ENCODE measurements around the gene DHRS12.
"Not testable (repeated sequence)": the region's sequence is repeated elsewhere in the genome, so short reads cannot be mapped to it uniquely, and the experiment has no call there.

The DHRS12 gene

GRCh38 chr13:51827254-51827653 lies 23.3 kb upstream of the DHRS12 start:
- no peak for DNase-seq

- DNase-seq, result no peak
These were observed 22.6 kb upstream of the DHRS12 start for GRCh38 chr13:51826606-51827005.

GRCh38 chr13:51825681-51826254 lies 21.8 kb upstream of the DHRS12 start:
- DNase-seq, result peak; percentile 32

DNA sequence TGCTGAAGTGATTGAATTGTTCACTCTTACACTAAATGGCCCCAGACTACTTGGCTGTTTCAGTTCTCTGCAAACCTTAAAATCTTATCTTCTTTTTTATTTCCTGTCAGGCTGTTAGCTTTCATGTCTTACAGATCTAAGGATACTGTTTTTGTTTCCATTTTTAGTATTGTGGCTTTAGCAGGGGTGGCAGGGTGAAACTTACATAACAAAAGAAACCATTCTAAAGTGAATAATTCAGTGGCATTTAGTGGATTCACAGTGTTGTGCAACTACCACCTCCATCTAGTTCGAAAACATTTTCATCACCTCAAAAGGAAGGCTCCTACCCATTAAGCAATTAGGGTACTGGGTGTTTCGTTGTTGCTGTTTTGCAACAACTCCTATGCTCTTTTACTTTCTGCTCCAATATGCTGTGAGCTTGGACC lies 21.2 kb upstream of the DHRS12 start:
- peak; percentile 78 for DNase-seq

GRCh38 chr13:51824712-51825111 lies 20.7 kb upstream of the DHRS12 start:
- DNase-seq, result not testable (repeated sequence)

DNA sequence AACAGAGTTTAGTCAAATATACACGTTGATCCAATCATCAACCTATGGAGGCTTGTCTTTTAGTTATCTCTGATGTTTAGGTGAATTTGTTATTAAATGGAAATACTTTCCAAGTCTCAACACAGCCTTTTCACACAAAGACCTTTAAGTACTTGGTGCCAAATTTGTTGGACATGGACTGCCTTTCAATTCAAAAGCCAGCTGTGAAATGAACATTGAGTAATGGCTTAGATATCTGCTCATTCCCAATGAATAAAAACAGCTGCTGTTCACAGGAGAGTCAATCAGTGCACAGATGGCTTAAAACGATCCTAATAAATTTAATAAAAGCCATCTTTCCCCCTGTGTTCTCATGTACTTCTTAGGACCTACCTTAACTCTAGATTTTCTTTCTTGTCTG lies 19.9 kb upstream of the DHRS12 start:
- DNase-seq, result no peak

DNA sequence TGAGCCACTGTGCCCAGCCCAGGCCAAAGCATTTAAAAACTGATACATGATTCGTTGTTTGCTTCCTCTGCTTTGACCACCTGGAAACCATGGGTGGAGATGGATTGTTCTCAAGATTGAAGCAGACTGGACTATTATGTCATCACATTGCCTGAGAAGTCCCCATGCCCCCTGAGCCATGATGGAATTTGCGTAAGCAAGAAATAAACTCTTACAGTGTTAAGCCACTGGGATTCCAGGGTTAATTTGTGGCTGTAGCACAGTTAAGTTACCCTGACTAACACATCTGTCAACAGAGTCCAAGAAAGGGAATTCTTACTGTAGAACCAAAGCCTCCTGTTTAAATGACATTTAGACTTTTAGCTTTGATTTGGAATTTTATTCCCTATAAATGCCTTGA lies 19.4 kb upstream of the DHRS12 start:
- DNase-seq, result no peak

DNA sequence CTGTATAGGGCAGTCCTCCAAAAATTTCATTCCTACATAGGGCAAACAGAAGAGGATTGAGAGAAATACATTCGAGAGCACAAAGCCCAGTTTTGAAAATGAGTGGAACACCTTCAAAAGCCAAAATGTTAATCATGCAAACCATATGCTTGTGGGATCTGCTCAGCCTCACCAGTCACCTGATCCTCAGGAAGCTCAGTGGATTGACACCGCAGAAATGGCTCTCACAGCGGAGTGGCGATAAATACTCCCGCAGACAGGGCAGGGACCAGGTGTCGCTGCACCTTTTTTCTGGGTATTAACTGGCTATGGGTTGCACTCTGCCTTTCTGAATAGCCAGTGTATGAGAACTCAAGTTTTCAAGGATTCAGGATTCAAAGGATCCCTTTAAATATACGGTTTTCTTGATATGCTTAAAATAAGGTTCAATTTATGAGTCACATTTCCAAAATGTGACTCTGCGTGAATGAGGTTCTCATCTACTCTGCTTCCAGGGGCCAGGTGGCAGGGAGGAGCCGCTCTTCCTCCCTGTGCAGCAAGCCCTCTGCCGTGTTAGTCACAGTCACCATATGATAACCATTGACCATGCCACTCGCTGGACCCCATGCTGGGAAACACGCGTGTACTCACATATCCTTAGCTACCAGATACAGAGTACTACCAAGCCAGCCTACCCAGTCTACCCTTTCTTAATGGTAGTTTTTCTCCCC lies 18.3 kb upstream of the DHRS12 start:
- DNase-seq, result peak; percentile 49

GRCh38 chr13:51821606-51822005 lies 17.6 kb upstream of the DHRS12 start:
- DNase-seq, result peak; percentile 60

DNA sequence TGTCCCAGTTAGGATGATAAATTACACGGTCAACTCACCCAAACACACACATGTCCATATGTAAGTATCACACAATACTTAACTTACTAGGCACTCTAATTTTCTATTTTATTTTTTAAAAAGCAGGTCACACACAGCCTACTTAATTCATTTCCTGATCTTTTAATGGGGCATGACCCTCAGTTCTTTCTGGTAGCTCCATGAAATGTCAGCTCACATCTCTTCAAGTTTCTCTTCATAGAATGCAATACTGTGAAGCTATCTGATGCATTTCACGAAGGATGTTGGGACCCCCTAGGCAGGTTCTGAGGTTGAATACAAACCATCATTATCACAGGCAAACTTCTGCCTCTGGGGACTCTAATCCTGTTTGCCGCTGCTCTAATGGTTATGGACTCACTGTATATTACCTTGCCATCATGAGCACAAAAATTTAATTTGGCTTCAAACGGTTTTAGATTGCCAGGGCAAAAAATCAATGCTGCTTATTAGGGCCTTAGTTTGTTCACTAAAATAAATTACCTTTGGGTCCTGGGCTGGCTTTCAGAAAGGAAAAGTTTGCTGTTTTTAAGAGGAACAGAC lies 16.1 kb upstream of the DHRS12 start:
- no peak for DNase-seq

- DNase-seq, result no peak
These were observed 15.6 kb upstream of the DHRS12 start for GRCh38 chr13:51819544-51819943.

- peak; percentile 62 for DNase-seq
These were observed 15.0 kb upstream of the DHRS12 start for GRCh38 chr13:51818781-51819511.

DNA sequence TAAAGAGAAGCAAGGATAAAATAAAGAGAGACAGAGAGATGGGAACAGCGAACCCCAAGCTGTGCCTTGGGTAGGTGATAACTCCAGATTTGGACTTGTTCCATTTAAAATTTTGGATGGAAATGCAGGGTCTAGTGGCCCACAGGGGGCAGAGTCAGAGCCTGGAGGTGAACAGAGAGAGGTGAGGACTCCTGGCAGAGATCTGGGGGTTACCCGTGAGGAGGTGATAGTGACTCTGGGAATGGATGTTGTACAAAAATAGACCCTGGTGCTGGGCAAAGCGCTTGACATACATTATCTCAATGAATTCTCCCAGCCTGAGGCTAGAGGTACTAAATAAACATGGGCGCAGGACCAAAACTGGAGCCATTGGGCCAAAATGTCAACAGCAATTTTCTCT lies 14.3 kb upstream of the DHRS12 start:
- DNase-seq, result no peak

GRCh38 chr13:51817717-51818116 lies 13.8 kb upstream of the DHRS12 start:
- DNase-seq, result no peak

- DNase-seq, result no peak
These were observed 12.8 kb upstream of the DHRS12 start for GRCh38 chr13:51816604-51817249.

- no peak for DNase-seq
These were observed 11.9 kb upstream of the DHRS12 start for GRCh38 chr13:51815848-51816247.

GRCh38 chr13:51814825-51815650 lies 11.1 kb upstream of the DHRS12 start:
- DNase-seq, result peak; percentile 87

DNA sequence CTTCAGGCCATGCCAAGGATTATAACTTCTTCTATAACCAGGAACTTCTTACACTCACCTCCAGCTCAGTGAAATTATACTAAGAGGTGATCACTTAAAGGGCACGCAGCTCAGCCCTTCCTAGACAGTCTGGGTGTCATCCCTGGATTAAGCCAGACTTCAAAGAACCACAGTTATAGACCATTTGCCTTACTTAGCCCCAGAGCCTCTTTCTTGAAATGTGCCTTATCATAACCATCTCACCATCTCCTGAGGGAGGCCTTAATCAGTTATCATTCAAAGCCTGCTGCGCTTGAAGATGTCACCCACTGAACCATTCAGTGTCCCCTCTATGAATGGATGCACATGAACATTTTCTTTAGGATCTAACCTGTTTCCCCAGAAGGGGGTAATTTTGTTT lies 10.1 kb upstream of the DHRS12 start:
- DNase-seq, result no peak

DNA sequence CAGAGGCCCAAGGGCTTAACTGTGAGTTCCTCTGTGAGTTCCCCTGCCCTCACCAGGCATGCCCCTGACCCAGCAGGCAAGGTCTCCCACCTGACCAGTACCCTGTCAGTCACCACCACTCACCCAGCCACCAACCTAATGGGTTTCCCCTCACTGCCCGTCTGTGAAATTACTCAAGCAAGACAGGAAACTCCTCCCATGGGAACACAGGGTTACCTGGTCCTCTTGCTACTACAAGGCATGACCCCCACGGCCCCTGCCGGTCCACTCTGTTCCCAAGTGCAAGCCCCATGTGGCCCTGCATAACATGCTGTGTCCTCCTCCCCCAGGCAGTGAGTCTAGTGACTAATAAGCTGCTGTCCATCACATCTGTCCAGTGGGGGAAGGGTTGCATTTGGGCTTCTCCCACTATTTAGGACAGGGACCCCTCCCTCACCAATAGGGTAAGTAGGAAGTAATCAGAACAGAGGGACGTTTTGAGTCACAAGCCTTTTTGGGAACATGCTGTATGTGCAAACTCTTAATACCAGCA lies 8.0 kb upstream of the DHRS12 start:
- DNase-seq, result no peak

DNA sequence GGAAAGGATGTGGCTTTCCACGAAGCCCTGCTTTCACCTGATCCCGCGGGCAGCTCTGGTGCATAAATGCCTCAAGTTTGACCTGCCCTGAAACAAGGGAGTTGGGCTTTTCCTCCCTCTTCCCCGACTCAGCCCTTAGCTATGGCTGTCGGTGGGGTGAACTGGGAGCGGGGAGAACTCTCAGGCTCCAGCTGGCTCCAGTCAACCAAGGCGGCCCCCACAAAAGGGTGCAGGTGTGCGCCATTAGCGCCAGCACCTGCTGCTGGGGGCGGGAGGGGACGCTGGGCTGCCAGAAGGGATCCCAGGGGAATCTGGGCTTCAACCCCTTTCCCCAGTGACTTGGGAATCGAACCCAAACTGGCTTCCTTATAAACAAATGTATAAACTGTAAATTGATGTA lies 7.1 kb upstream of the DHRS12 start:
- no peak for DNase-seq

DNA sequence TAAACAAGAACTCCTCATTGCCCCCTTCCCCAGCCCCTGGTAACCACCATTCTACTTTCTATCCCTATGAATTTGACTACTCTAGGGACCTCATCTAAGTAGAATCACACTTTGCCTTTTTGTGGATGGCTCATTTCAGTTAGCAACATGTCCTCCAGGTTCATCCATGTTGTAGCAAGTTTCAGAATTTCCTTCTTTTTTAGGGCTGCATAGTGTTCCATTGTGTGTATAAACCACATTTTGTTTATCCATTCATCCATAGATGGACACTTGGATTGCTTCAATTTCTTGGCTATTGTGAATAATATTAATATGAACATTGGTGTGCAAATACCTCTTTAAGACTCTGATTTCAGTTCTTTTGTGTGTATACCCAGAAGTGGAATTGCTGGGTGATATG lies 4.8 kb upstream of the DHRS12 start:
- no peak for DNase-seq

GRCh38 chr13:51807041-51807440 lies 3.1 kb upstream of the DHRS12 start:
- no peak for DNase-seq
